Suprapubic skin (tissue), 4 donors: ENCODE results near the gene PSMD4.

Source experiments
- EP300 ChIP-seq: sonication (generic); formaldehyde crosslinking; IDR thresholded peaks from one replicate; pipeline ENCODE4 v1.6.1; 2017; ENCODE audit warnings: antibody characterized with exemption
- POLR2A ChIP-seq, 2 donors: fragments of 450-650 bp; IDR thresholded peaks; one replicate each; pipeline ENCODE4 v1.6.1; 2017; ENCODE audit warnings: antibody characterized with exemption in 2 of 2, mild to moderate bottlenecking in 2 of 2, moderate library complexity in 2 of 2
- POLR2AphosphoS5 ChIP-seq, 3 donors: sonication (generic); formaldehyde crosslinking; IDR thresholded peaks; one replicate each; pipeline ENCODE4 v1.6.1; 2017; ENCODE audit warnings: antibody characterized with exemption in 3 of 3
- TF ChIP-seq, protein P1 (sequence below), 2 donors: fragments of 200-600 bp in 1 of 2; fragments of 450-650 bp in 1 of 2; sonication (generic) in 1 of 2; IDR thresholded peaks; one replicate each; pipeline ENCODE4 v1.5.1; 2016 to 2019; ENCODE audit warnings: antibody characterized with exemption in 2 of 2, mild to moderate bottlenecking in 1 of 2, moderate library complexity in 1 of 2

DNA sequence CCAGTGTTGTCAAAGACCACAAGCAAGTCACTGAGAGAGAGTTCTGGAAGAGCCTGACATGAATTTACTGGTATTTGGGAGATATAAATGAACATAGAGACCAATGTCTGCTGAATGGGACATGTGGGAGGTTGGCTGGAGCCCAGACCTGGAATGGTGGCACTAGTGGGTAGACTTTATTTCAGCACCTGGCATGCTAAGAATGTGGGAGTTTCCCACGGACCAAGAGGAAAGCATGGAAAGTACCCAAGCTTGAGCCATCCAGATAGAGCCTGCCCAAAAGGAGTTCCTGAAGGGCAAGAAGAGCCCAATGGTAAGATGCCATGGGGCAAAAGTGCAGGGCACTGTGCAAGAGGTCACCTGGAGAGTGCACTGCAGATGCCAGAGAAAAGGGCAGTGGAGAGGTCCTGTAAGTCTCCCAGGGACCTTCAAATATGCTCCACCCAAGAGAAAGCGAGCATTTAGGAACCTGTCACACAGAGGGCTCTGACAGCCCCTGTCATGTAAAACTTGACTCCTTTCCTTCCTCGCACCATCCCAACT, 19.5 kb downstream of the PSMD4 start:
- TF ChIP-seq, protein P1, sequence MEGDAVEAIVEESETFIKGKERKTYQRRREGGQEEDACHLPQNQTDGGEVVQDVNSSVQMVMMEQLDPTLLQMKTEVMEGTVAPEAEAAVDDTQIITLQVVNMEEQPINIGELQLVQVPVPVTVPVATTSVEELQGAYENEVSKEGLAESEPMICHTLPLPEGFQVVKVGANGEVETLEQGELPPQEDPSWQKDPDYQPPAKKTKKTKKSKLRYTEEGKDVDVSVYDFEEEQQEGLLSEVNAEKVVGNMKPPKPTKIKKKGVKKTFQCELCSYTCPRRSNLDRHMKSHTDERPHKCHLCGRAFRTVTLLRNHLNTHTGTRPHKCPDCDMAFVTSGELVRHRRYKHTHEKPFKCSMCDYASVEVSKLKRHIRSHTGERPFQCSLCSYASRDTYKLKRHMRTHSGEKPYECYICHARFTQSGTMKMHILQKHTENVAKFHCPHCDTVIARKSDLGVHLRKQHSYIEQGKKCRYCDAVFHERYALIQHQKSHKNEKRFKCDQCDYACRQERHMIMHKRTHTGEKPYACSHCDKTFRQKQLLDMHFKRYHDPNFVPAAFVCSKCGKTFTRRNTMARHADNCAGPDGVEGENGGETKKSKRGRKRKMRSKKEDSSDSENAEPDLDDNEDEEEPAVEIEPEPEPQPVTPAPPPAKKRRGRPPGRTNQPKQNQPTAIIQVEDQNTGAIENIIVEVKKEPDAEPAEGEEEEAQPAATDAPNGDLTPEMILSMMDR (IDR thresholded peaks at IDR 0.05), result no peak
- TF ChIP-seq EP300 (no peak), POLR2AphosphoS5 (IDR thresholded peaks at IDR 0.05) (no peak), POLR2A (IDR thresholded peaks at IDR 0.05) (no peak)
